GM04504 (cell line): ENCODE results near the gene RBM19.
A peak's percentile ranks its signal among the peaks of the same experiment; 100 is the strongest.

Experiments used
- DNase-seq: peaks from one replicate; pipeline ENCODE4 v3.0.0-alpha.2; 2012; ENCODE audit warnings: low read depth

RBM19 gene

GRCh38 chr12:113855998-113856397 lies 110.1 kb downstream of the RBM19 start:
- DNase-seq = no peak

GRCh38 chr12:113854385-113855142 lies 111.6 kb downstream of the RBM19 start:
- no peak for DNase-seq

- no peak for DNase-seq
These were observed 112.6 kb downstream of the RBM19 start for GRCh38 chr12:113853491-113853890.

GRCh38 chr12:113852695-113853490 lies 113.2 kb downstream of the RBM19 start:
- DNase-seq = no peak

GRCh38 chr12:113852264-113852663 lies 113.9 kb downstream of the RBM19 start:
- no peak for DNase-seq

GRCh38 chr12:113850309-113851056 lies 115.6 kb downstream of the RBM19 start:
- no peak for DNase-seq

- DNase-seq = no peak
These were observed 118.3 kb downstream of the RBM19 start for GRCh38 chr12:113847856-113848255.

- no peak for DNase-seq
These were observed 119.0 kb downstream of the RBM19 start for GRCh38 chr12:113846883-113847755.

GRCh38 chr12:113845900-113846674 lies 120.0 kb downstream of the RBM19 start:
- DNase-seq = no peak

- DNase-seq = no peak
These were observed 121.5 kb downstream of the RBM19 start for GRCh38 chr12:113844495-113845210.

GRCh38 chr12:113842699-113843098 lies 123.4 kb downstream of the RBM19 start:
- no peak for DNase-seq

GRCh38 chr12:113841786-113842185 lies 124.3 kb downstream of the RBM19 start:
- DNase-seq = no peak

- no peak for DNase-seq
These were observed 125.6 kb downstream of the RBM19 start for GRCh38 chr12:113840401-113841042.

- DNase-seq = no peak
These were observed 127.2 kb downstream of the RBM19 start for GRCh38 chr12:113838896-113839295.

- DNase-seq = no peak
These were observed 128.4 kb downstream of the RBM19 start for GRCh38 chr12:113837528-113838296.

- peak; percentile 1 for DNase-seq
These were observed 129.0 kb downstream of the RBM19 start for GRCh38 chr12:113837084-113837483.

- no peak for DNase-seq
These were observed 130.2 kb downstream of the RBM19 start for GRCh38 chr12:113835896-113836295.

GRCh38 chr12:113835433-113835832 lies 130.7 kb downstream of the RBM19 start:
- DNase-seq = no peak

GRCh38 chr12:113833422-113833821 lies 132.7 kb downstream of the RBM19 start:
- DNase-seq = no peak
